Stimulated activated CD8-positive, alpha-beta memory T cell treated with anti-CD3 and anti-CD28 coated beads, Interleukin-12 subunit alpha, Interleukin-12 subunit beta, amount 100 ng/mL, for 24 hours (primary cell): ENCODE results near the gene CDYL.
"Not testable (repeated sequence)": the region's sequence is repeated elsewhere in the genome, so short reads cannot be mapped to it uniquely, and the experiment has no call there.

Source experiments
- DNase-seq: peaks from one replicate; pipeline ENCODE4 v3.0.0-alpha.2; 2020; ENCODE audit errors: extremely low read depth

Gene CDYL

GRCh38 chr6:4804095-4804494 is 27.9 kb downstream of the CDYL start:
- no peak for DNase-seq

GRCh38 chr6:4805553-4806336 is 29.5 kb downstream of the CDYL start:
- DNase-seq = no peak

GRCh38 chr6:4806337-4806725 is 30.1 kb downstream of the CDYL start:
- no peak for DNase-seq

- DNase-seq = no peak
Measured at GRCh38 chr6:4806791-4807190, 30.6 kb downstream of the CDYL start.

- no peak for DNase-seq
Measured at GRCh38 chr6:4808396-4808795, 32.2 kb downstream of the CDYL start.

GRCh38 chr6:4809999-4810918 is 34.1 kb downstream of the CDYL start:
- DNase-seq = no peak

- no peak for DNase-seq
Measured at GRCh38 chr6:4812068-4812467, 35.9 kb downstream of the CDYL start.

GRCh38 chr6:4813055-4813454 is 36.9 kb downstream of the CDYL start:
- DNase-seq = no peak

GRCh38 chr6:4814212-4814611 is 38.0 kb downstream of the CDYL start:
- DNase-seq = no peak

GRCh38 chr6:4814987-4815386 is 38.8 kb downstream of the CDYL start:
- no peak for DNase-seq

- no peak for DNase-seq
Measured at GRCh38 chr6:4815584-4815983, 39.4 kb downstream of the CDYL start.

GRCh38 chr6:4816904-4817303 is 40.7 kb downstream of the CDYL start:
- DNase-seq = no peak

GRCh38 chr6:4817551-4817950 is 41.3 kb downstream of the CDYL start:
- no peak for DNase-seq

- no peak for DNase-seq
Measured at GRCh38 chr6:4818272-4818938, 42.2 kb downstream of the CDYL start.

GRCh38 chr6:4819706-4820283 is 43.6 kb downstream of the CDYL start:
- DNase-seq = no peak

GRCh38 chr6:4820704-4821276 is 44.6 kb downstream of the CDYL start:
- no peak for DNase-seq

- DNase-seq = no peak
Measured at GRCh38 chr6:4822476-4822875, 46.3 kb downstream of the CDYL start.

GRCh38 chr6:4828187-4828698 is 52.0 kb downstream of the CDYL start:
- DNase-seq = no peak

GRCh38 chr6:4829089-4829488 is 52.9 kb downstream of the CDYL start:
- no peak for DNase-seq

GRCh38 chr6:4835540-4835939 is 59.3 kb downstream of the CDYL start:
- DNase-seq = not testable (repeated sequence)

GRCh38 chr6:4840169-4840568 is 64.0 kb downstream of the CDYL start:
- DNase-seq = no peak
